ENCODE measurements around the gene BACH2. TPM values are rescaled to one million over a fixed set of nuclear protein-coding genes. Genes with fewer than 3 reads are reported as not detected.

BACH2 gene
- total and polyA plus RNA-seq, 2 experiments from 2014 or later, result 1.6 to 5.7 TPM

DNA sequence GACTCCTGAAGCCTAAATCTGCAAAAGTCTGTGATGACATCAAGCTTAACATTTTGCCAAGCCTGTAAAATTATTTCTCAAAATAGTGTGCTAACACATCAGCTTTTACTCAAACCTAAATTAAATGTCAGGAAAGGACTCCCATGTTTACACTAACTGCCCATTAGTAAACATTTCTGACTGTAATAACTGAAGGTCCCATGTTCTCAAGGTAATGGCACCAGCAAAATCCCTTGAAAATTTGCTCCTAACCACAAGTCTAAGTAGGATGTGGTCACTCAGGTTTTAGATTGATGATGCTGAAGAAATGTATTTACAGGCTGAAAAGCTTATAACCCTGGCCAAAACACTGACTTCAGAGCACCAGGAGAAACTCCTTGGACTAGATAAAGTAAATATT, 33.0 kb downstream of the BACH2 start:
- Histone ChIP-seq H3K36me3 (ENCODE audit: insufficient read depth) (no peaks in the 10 kb centered on the region), H4K20me1 (replicated peaks; ENCODE audit: insufficient read depth) (no peaks in the 10 kb centered on the region), H3K4me3 (no peak overlapping the region), H3K9me2 (ENCODE audit: insufficient read depth) (peaks cover 4% of the 10 kb centered on the region), H3K4me1 (ENCODE audit: insufficient read depth) (no peaks in the 10 kb centered on the region), H2AFZ (no peak overlapping the region), H3K27me3 (ENCODE audit: insufficient read depth) (no peaks in the 10 kb centered on the region), H3F3A (replicated peaks; ENCODE audit: low read depth) (no peaks in the 10 kb centered on the region), H3K4me2 (no peak overlapping the region), H3K27ac (ENCODE audit: low read depth) (no peak overlapping the region), H3K79me2 (replicated peaks; ENCODE audit: insufficient read depth) (no peaks in the 10 kb centered on the region)
- Mint-ChIP-seq H3K27ac (no peak overlapping the region), H3K36me3 (ENCODE audit: low read depth) (no peaks in the 10 kb centered on the region), H3K4me3 (no peak overlapping the region), H3K9me3 (no peaks in the 10 kb centered on the region), H3K4me1 (no peaks in the 10 kb centered on the region), H3K27me3 (ENCODE audit: insufficient read depth, low read depth, poor library complexity) (peaks cover 3% of the 10 kb centered on the region)
- ATAC-seq, result no peak
- TF ChIP-seq STAT1 (IDR thresholded peaks at IDR 0.05; ENCODE audit: unreplicated experiment), result no peak
- no peak for DNase-seq (ENCODE audit: low spot score)

GRCh38 chr6:90261801-90262200, 34.8 kb downstream of the BACH2 start:
- H3K4me3 ChIP-seq, result no peak overlapping the region
- H2AFZ ChIP-seq, result no peak overlapping the region
- Mint-ChIP-seq H3K9me3 (no peaks in the 10 kb centered on the region), H3K27me3 (ENCODE audit: insufficient read depth, low read depth, poor library complexity) (peaks cover 3% of the 10 kb centered on the region), H3K36me3 (ENCODE audit: low read depth) (no peaks in the 10 kb centered on the region), H3K4me1 (no peaks in the 10 kb centered on the region), H3K4me3 (no peak overlapping the region), H3K27ac (no peak overlapping the region)
- H4K20me1 ChIP-seq (replicated peaks; ENCODE audit: insufficient read depth), result no peaks in the 10 kb centered on the region
- H3K36me3 ChIP-seq (ENCODE audit: insufficient read depth), result no peaks in the 10 kb centered on the region
- DNase-seq (ENCODE audit: low spot score) (no peak), ATAC-seq (no peak)
- H3K4me1 ChIP-seq (ENCODE audit: insufficient read depth), result no peaks in the 10 kb centered on the region
- no peaks in the 10 kb centered on the region for H3K27me3 ChIP-seq (ENCODE audit: insufficient read depth)
- peaks cover 4% of the 10 kb centered on the region for H3K9me2 ChIP-seq (ENCODE audit: insufficient read depth)
- no peak overlapping the region for H3K4me2 ChIP-seq
- no peaks in the 10 kb centered on the region for H3F3A ChIP-seq (replicated peaks; ENCODE audit: low read depth)
- no peaks in the 10 kb centered on the region for H3K79me2 ChIP-seq (replicated peaks; ENCODE audit: insufficient read depth)
- no peak overlapping the region for H3K27ac ChIP-seq (ENCODE audit: low read depth)
- TF ChIP-seq EZH2 (IDR thresholded peaks at IDR 0.05; ENCODE audit: low read depth, unreplicated experiment), result no peak
- TF ChIP-seq CREB1 (CRISPR knock-in tag; IDR thresholded peaks at IDR 0.05; ENCODE audit: low read depth), result no peak
- TF ChIP-seq ZNF331 (CRISPR knock-in tag; IDR thresholded peaks at IDR 0.05; ENCODE audit: low read depth), result no peak
- TF ChIP-seq JUNB (IDR thresholded peaks at IDR 0.05; ENCODE audit: unreplicated experiment), result no peak
- no peak for TF ChIP-seq NANOG (IDR thresholded peaks at IDR 0.05; ENCODE audit: borderline replicate concordance)
- no peak for TF ChIP-seq POLR2AphosphoS5 (IDR thresholded peaks at IDR 0.05; ENCODE audit: low read depth)
- TF ChIP-seq, protein P1, sequence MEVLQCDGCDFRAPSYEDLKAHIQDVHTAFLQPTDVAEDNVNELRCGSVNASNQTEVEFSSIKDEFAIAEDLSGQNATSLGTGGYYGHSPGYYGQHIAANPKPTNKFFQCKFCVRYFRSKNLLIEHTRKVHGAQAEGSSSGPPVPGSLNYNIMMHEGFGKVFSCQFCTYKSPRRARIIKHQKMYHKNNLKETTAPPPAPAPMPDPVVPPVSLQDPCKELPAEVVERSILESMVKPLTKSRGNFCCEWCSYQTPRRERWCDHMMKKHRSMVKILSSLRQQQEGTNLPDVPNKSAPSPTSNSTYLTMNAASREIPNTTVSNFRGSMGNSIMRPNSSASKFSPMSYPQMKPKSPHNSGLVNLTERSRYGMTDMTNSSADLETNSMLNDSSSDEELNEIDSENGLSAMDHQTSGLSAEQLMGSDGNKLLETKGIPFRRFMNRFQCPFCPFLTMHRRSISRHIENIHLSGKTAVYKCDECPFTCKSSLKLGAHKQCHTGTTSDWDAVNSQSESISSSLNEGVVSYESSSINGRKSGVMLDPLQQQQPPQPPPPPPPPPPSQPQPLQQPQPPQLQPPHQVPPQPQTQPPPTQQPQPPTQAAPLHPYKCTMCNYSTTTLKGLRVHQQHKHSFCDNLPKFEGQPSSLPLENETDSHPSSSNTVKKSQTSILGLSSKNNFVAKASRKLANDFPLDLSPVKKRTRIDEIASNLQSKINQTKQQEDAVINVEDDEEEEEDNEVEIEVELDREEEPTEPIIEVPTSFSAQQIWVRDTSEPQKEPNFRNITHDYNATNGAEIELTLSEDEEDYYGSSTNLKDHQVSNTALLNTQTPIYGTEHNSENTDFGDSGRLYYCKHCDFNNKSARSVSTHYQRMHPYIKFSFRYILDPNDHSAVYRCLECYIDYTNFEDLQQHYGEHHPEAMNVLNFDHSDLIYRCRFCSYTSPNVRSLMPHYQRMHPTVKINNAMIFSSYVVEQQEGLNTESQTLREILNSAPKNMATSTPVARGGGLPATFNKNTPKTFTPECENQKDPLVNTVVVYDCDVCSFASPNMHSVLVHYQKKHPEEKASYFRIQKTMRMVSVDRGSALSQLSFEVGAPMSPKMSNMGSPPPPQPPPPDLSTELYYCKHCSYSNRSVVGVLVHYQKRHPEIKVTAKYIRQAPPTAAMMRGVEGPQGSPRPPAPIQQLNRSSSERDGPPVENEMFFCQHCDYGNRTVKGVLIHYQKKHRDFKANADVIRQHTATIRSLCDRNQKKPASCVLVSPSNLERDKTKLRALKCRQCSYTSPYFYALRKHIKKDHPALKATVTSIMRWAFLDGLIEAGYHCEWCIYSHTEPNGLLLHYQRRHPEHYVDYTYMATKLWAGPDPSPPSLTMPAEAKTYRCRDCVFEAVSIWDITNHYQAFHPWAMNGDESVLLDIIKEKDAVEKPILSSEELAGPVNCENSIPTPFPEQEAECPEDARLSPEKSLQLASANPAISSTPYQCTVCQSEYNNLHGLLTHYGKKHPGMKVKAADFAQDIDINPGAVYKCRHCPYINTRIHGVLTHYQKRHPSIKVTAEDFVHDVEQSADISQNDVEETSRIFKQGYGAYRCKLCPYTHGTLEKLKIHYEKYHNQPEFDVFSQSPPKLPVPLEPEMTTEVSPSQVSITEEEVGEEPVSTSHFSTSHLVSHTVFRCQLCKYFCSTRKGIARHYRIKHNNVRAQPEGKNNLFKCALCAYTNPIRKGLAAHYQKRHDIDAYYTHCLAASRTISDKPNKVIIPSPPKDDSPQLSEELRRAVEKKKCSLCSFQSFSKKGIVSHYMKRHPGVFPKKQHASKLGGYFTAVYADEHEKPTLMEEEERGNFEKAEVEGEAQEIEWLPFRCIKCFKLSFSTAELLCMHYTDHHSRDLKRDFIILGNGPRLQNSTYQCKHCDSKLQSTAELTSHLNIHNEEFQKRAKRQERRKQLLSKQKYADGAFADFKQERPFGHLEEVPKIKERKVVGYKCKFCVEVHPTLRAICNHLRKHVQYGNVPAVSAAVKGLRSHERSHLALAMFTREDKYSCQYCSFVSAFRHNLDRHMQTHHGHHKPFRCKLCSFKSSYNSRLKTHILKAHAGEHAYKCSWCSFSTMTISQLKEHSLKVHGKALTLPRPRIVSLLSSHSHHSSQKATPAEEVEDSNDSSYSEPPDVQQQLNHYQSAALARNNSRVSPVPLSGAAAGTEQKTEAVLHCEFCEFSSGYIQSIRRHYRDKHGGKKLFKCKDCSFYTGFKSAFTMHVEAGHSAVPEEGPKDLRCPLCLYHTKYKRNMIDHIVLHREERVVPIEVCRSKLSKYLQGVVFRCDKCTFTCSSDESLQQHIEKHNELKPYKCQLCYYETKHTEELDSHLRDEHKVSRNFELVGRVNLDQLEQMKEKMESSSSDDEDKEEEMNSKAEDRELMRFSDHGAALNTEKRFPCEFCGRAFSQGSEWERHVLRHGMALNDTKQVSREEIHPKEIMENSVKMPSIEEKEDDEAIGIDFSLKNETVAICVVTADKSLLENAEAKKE (CRISPR knock-in tag; IDR thresholded peaks at IDR 0.05), result no peak
- no peak for TF ChIP-seq REST (IDR thresholded peaks at IDR 0.05; ENCODE audit: unreplicated experiment)
- no peak for TF ChIP-seq EZH2phosphoT487 (IDR thresholded peaks at IDR 0.05; ENCODE audit: unreplicated experiment)
- no peak for TF ChIP-seq STAT1 (IDR thresholded peaks at IDR 0.05; ENCODE audit: unreplicated experiment)
- TF ChIP-seq, protein P2, sequence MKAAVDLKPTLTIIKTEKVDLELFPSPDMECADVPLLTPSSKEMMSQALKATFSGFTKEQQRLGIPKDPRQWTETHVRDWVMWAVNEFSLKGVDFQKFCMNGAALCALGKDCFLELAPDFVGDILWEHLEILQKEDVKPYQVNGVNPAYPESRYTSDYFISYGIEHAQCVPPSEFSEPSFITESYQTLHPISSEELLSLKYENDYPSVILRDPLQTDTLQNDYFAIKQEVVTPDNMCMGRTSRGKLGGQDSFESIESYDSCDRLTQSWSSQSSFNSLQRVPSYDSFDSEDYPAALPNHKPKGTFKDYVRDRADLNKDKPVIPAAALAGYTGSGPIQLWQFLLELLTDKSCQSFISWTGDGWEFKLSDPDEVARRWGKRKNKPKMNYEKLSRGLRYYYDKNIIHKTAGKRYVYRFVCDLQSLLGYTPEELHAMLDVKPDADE (IDR thresholded peaks at IDR 0.05), result no peak
- no peak for TF ChIP-seq ZNF114 (CRISPR knock-in tag; IDR thresholded peaks at IDR 0.05)

Data from GM23338 (cell line).